Measurements from ENCODE around the gene ITGAX. TPM values are rescaled to one million over a fixed set of nuclear protein-coding genes. Genes with fewer than 3 reads are reported as not detected.

The ITGAX gene
- total and polyA plus RNA-seq, 4 donors, result 1.1 to 9.6 (median 1.9) TPM

DNA sequence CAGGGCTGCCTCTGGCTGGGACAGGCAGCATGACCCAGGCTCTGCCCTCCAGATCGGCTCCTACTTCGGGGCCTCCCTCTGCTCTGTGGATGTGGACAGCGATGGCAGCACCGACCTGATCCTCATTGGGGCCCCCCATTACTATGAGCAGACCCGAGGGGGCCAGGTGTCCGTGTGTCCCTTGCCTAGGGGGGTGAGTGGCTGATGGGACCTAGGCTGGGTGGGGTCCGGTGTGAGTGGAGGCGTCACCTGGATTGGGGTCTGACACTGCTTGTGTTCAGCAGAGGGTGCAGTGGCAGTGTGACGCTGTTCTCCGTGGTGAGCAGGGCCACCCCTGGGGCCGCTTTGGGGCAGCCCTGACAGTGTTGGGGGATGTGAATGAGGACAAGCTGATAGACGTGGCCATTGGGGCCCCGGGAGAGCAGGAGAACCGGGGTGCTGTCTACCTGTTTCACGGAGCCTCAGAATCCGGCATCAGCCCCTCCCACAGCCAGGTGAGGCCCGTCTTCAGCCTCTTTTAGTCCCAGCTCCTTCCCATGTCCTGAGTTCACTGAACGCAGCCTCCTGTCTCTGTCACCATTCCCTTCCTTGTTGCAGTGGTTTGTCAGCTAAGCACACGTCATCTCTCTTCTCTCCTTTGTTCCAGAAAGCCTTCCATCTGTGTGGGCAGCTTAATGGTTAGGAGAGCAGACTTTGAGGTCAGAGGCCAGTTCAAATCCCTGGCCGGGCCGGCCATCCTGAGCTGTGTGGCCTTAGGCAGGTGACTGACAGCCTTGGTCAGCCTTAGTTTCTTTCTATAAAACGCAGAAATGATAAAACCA, 56.3 kb downstream of the ITGAX start (continued):
- TF ChIP-seq, protein P1, sequence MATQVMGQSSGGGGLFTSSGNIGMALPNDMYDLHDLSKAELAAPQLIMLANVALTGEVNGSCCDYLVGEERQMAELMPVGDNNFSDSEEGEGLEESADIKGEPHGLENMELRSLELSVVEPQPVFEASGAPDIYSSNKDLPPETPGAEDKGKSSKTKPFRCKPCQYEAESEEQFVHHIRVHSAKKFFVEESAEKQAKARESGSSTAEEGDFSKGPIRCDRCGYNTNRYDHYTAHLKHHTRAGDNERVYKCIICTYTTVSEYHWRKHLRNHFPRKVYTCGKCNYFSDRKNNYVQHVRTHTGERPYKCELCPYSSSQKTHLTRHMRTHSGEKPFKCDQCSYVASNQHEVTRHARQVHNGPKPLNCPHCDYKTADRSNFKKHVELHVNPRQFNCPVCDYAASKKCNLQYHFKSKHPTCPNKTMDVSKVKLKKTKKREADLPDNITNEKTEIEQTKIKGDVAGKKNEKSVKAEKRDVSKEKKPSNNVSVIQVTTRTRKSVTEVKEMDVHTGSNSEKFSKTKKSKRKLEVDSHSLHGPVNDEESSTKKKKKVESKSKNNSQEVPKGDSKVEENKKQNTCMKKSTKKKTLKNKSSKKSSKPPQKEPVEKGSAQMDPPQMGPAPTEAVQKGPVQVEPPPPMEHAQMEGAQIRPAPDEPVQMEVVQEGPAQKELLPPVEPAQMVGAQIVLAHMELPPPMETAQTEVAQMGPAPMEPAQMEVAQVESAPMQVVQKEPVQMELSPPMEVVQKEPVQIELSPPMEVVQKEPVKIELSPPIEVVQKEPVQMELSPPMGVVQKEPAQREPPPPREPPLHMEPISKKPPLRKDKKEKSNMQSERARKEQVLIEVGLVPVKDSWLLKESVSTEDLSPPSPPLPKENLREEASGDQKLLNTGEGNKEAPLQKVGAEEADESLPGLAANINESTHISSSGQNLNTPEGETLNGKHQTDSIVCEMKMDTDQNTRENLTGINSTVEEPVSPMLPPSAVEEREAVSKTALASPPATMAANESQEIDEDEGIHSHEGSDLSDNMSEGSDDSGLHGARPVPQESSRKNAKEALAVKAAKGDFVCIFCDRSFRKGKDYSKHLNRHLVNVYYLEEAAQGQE (IDR thresholded peaks at IDR 0.05), result no peak
- TF ChIP-seq TAF1 (conservative IDR thresholded peaks at IDR 0.05), result no peak

DNA sequence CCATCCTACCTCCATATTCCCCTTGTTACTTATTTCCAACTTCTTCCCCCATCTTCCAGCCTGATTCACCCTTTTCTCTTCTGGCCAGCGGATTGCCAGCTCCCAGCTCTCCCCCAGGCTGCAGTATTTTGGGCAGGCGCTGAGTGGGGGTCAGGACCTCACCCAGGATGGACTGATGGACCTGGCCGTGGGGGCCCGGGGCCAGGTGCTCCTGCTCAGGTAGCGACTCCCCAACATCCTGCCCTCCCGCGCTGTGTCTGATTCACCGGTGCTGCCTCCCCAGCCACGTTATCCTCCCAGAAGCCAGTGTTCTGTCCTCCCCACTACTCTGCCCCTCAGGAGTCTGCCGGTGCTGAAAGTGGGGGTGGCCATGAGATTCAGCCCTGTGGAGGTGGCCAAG, 57.8 kb downstream of the ITGAX start:
- WGBS, result 90% methylated on average over 10 of the region's 10 CpGs
- TF ChIP-seq, protein P1 (IDR thresholded peaks at IDR 0.05), result no peak
- TF ChIP-seq TAF1 (conservative IDR thresholded peaks at IDR 0.05) (no peak), HNF4A (conservative IDR thresholded peaks at IDR 0.05) (no peak), FOXA2 (IDR thresholded peaks at IDR 0.05) (no peak), RAD21 (IDR thresholded peaks at IDR 0.05) (no peak), RXRA (IDR thresholded peaks at IDR 0.05) (no peak), JUND (IDR thresholded peaks at IDR 0.05) (no peak), HNF4G (IDR thresholded peaks at IDR 0.05) (no peak), GABPA (IDR thresholded peaks at IDR 0.05 in 1 of 2, conservative IDR thresholded peaks at IDR 0.05 in 1 of 2) (no peak), SP1 (IDR thresholded peaks at IDR 0.05) (no peak)
- TF ChIP-seq, protein P2, sequence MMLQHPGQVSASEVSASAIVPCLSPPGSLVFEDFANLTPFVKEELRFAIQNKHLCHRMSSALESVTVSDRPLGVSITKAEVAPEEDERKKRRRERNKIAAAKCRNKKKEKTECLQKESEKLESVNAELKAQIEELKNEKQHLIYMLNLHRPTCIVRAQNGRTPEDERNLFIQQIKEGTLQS (IDR thresholded peaks at IDR 0.05), result no peak
- TF ChIP-seq, protein P3, sequence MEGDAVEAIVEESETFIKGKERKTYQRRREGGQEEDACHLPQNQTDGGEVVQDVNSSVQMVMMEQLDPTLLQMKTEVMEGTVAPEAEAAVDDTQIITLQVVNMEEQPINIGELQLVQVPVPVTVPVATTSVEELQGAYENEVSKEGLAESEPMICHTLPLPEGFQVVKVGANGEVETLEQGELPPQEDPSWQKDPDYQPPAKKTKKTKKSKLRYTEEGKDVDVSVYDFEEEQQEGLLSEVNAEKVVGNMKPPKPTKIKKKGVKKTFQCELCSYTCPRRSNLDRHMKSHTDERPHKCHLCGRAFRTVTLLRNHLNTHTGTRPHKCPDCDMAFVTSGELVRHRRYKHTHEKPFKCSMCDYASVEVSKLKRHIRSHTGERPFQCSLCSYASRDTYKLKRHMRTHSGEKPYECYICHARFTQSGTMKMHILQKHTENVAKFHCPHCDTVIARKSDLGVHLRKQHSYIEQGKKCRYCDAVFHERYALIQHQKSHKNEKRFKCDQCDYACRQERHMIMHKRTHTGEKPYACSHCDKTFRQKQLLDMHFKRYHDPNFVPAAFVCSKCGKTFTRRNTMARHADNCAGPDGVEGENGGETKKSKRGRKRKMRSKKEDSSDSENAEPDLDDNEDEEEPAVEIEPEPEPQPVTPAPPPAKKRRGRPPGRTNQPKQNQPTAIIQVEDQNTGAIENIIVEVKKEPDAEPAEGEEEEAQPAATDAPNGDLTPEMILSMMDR (IDR thresholded peaks at IDR 0.05; ENCODE audit: low read depth, low read length, missing input control), result no peak
- TF ChIP-seq, protein P4, sequence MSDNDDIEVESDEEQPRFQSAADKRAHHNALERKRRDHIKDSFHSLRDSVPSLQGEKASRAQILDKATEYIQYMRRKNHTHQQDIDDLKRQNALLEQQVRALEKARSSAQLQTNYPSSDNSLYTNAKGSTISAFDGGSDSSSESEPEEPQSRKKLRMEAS (IDR thresholded peaks at IDR 0.05), result no peak
- TF ChIP-seq, protein P5, sequence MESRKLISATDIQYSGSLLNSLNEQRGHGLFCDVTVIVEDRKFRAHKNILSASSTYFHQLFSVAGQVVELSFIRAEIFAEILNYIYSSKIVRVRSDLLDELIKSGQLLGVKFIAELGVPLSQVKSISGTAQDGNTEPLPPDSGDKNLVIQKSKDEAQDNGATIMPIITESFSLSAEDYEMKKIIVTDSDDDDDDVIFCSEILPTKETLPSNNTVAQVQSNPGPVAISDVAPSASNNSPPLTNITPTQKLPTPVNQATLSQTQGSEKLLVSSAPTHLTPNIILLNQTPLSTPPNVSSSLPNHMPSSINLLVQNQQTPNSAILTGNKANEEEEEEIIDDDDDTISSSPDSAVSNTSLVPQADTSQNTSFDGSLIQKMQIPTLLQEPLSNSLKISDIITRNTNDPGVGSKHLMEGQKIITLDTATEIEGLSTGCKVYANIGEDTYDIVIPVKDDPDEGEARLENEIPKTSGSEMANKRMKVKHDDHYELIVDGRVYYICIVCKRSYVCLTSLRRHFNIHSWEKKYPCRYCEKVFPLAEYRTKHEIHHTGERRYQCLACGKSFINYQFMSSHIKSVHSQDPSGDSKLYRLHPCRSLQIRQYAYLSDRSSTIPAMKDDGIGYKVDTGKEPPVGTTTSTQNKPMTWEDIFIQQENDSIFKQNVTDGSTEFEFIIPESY (IDR thresholded peaks at IDR 0.05), result no peak
- no peaks in the 10 kb centered on the region for H3K36me3 ChIP-seq (ENCODE audit: control insufficient read depth in 4 of 4, insufficient read depth in 3 of 4, low read depth in 1 of 4, low read length in 3 of 4)
- H3K9me3 ChIP-seq (ENCODE audit: control insufficient read depth in 4 of 4, low read length in 3 of 4), result no peaks in the 10 kb centered on the region
- H3K9ac ChIP-seq (ENCODE audit: low read depth in 1 of 2, low read length in 2 of 2), result no peak overlapping the region
- H3K4me1 ChIP-seq (ENCODE audit: control insufficient read depth in 4 of 4, insufficient read depth in 4 of 4, low read length in 3 of 4), result no peaks in the 10 kb centered on the region
- H3K4me3 ChIP-seq (ENCODE audit: low read depth in 1 of 3, low read length in 3 of 3), result no peak overlapping the region
- no peak overlapping the region for H3K27ac ChIP-seq (ENCODE audit: low read depth in 1 of 2, low read length in 2 of 2)
- no peak for DNase-seq (ENCODE audit: low spot score)
- no peaks in the 10 kb centered on the region for H3K27me3 ChIP-seq (ENCODE audit: control insufficient read depth in 4 of 4, insufficient read depth in 4 of 4, low read length in 3 of 4)

All from liver (tissue), 9 donors.